ENCODE measurements around the gene BAIAP2L2. TPM values are rescaled to one million over a fixed set of nuclear protein-coding genes. Genes with fewer than 3 reads are reported as not detected.

BAIAP2L2 gene
- total RNA-seq, 2 donors from 2014 or later = 0.66 to 4.4 TPM

GRCh38 chr22:38131399-38131798 lies 20.9 kb upstream of the BAIAP2L2 start:
- WGBS, 2 donors = 68 to 73% methylated on average over 2 of the region's 2 CpGs
- Histone ChIP-seq H3K27me3 (no peaks in the 10 kb centered on the region), H3K4me3 (no peak overlapping the region), H3K27ac (no peak overlapping the region), H3K36me3 (replicated peaks in 1 of 2; ENCODE audit: insufficient read depth in 1 of 2, low read depth in 2 of 2) (no peaks in the 10 kb centered on the region), H3K4me1 (no peaks in the 10 kb centered on the region), H3K9me3 (no peaks in the 10 kb centered on the region)
- no peak for TF ChIP-seq POLR2A (IDR thresholded peaks at IDR 0.05)
- TF ChIP-seq, protein P1, sequence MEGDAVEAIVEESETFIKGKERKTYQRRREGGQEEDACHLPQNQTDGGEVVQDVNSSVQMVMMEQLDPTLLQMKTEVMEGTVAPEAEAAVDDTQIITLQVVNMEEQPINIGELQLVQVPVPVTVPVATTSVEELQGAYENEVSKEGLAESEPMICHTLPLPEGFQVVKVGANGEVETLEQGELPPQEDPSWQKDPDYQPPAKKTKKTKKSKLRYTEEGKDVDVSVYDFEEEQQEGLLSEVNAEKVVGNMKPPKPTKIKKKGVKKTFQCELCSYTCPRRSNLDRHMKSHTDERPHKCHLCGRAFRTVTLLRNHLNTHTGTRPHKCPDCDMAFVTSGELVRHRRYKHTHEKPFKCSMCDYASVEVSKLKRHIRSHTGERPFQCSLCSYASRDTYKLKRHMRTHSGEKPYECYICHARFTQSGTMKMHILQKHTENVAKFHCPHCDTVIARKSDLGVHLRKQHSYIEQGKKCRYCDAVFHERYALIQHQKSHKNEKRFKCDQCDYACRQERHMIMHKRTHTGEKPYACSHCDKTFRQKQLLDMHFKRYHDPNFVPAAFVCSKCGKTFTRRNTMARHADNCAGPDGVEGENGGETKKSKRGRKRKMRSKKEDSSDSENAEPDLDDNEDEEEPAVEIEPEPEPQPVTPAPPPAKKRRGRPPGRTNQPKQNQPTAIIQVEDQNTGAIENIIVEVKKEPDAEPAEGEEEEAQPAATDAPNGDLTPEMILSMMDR (IDR thresholded peaks at IDR 0.05) = no peak
- no peak for DNase-seq
- ATAC-seq = no peak
- intact Hi-C loops (cut with DNase I) = no loop called here

DNA sequence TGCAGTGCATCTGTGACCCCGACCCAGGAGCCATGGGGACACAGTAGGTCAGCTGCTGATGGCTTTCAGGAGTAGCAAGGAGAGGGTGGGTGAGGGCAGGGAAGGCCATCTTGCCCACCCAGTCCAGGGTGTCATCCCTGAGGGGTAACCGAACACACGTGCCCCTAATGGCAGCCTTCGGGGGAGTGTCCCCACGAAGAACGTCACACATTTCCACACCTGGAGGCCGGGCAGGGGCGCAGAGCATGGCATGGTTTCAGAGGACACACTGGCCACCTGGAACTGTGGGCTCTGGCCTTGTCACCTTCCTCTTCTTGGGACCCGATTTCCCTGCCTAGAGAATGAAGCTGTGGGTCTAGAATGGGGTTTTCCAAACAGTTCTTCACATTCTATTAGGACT lies 19.4 kb upstream of the BAIAP2L2 start:
- H3K36me3 ChIP-seq (replicated peaks in 1 of 2; ENCODE audit: insufficient read depth in 1 of 2, low read depth in 2 of 2) = no peaks in the 10 kb centered on the region
- TF ChIP-seq, protein P1 (IDR thresholded peaks at IDR 0.05) = no peak
- TF ChIP-seq POLR2A (IDR thresholded peaks at IDR 0.05) = no peak
- ATAC-seq = no peak

GRCh38 chr22:38129021-38129420 lies 18.5 kb upstream of the BAIAP2L2 start:
- TF ChIP-seq, protein P1 (IDR thresholded peaks at IDR 0.05) = no peak
- TF ChIP-seq POLR2A (IDR thresholded peaks at IDR 0.05) = no peak
- 85 to 100% methylated on average over 2 to 10 of the region's 10 CpGs for WGBS, 2 donors
- no peak overlapping the region for H3K4me3 ChIP-seq
- H3K4me1 ChIP-seq = no peaks in the 10 kb centered on the region
- DNase-seq = no peak
- no peak overlapping the region for H3K27ac ChIP-seq
- no peak for ATAC-seq
- H3K9me3 ChIP-seq = no peaks in the 10 kb centered on the region
- intact Hi-C loops (cut with DNase I) = no loop called here
- no peaks in the 10 kb centered on the region for H3K36me3 ChIP-seq (replicated peaks in 1 of 2; ENCODE audit: insufficient read depth in 1 of 2, low read depth in 2 of 2)
- no peaks in the 10 kb centered on the region for H3K27me3 ChIP-seq

More for the DNA sequence above, 19.4 kb upstream of the BAIAP2L2 start:
- H3K4me3 ChIP-seq = no peak overlapping the region
- no peaks in the 10 kb centered on the region for H3K27me3 ChIP-seq
- WGBS, 2 donors = 80 to 90% methylated on average over 1 to 9 of the region's 9 CpGs
- H3K27ac ChIP-seq = no peak overlapping the region
- no peaks in the 10 kb centered on the region for H3K4me1 ChIP-seq
- intact Hi-C loops (cut with DNase I) = no loop called here
- no peaks in the 10 kb centered on the region for H3K9me3 ChIP-seq
- no peak for DNase-seq

GRCh38 chr22:38127869-38128268 lies 17.4 kb upstream of the BAIAP2L2 start:
- 91 to 100% methylated on average over 7 to 9 of the region's 9 CpGs for WGBS, 2 donors
- H3K36me3 ChIP-seq (replicated peaks in 1 of 2; ENCODE audit: insufficient read depth in 1 of 2, low read depth in 2 of 2) = no peaks in the 10 kb centered on the region
- no peak for TF ChIP-seq POLR2A (IDR thresholded peaks at IDR 0.05)
- TF ChIP-seq, protein P1 (IDR thresholded peaks at IDR 0.05) = no peak
- ATAC-seq = no peak
- H3K27ac ChIP-seq = no peak overlapping the region
- intact Hi-C loops (cut with DNase I) = no loop called here
- no peak overlapping the region for H3K4me3 ChIP-seq
- no peaks in the 10 kb centered on the region for H3K27me3 ChIP-seq
- H3K4me1 ChIP-seq = no peaks in the 10 kb centered on the region
- H3K9me3 ChIP-seq = no peaks in the 10 kb centered on the region
- DNase-seq = no peak

DNA sequence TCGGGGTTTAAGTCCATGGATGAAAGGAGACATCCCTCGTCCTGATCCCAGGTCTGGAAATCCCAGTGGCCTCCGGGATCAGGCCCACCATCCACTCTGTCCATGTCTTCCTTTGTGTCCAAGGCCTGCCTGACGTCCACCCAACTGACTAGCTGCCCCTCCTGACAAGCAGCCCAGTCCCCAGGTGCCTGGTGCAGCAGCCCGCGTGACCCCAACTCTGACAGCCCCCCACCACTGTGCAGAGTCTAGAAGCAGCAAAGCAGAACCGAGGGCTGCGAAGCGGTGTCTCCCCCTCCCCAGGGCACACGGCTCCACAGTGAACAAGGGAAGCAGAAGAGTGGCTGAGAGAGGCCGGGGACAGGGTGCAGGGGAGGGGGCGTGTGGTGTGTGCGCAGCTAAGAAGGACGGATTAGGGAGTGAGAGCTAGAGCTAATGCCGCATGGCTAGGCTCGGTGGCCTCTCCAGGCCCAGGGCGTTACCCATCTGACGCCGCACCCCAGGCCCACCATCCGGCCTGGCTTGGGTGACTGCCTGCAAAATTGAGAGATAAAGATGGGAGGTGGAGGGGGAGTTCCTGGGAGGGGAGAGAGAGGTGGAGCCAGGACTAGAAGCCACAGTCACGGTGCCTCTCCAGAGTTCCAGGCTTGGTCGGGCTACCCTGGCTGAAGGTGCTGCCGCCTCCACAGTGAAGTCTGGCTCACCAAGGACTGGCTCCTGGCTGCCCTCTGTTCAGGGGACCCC lies 16.6 kb upstream of the BAIAP2L2 start:
- Histone ChIP-seq H3K9me3 (no peaks in the 10 kb centered on the region), H3K36me3 (replicated peaks in 1 of 2; ENCODE audit: insufficient read depth in 1 of 2, low read depth in 2 of 2) (no peaks in the 10 kb centered on the region), H3K27ac (no peak overlapping the region), H3K27me3 (no peaks in the 10 kb centered on the region), H3K4me1 (no peaks in the 10 kb centered on the region), H3K4me3 (no peak overlapping the region)
- WGBS, 2 donors = 91 to 95% methylated on average over 19 to 23 of the region's 23 CpGs
- ATAC-seq = no peak
- TF ChIP-seq, protein P1 (IDR thresholded peaks at IDR 0.05) = no peak
- TF ChIP-seq POLR2A (IDR thresholded peaks at IDR 0.05) = no peak
- DNase-seq = no peak
- intact Hi-C loops (cut with DNase I) = no loop called here

All from body of pancreas (tissue), 4 donors.